ENCODE results near the gene ADD3.
"Not testable (repeated sequence)": the region's sequence is repeated elsewhere in the genome, so short reads cannot be mapped to it uniquely, and the experiment has no call there.

ADD3 gene

DNA sequence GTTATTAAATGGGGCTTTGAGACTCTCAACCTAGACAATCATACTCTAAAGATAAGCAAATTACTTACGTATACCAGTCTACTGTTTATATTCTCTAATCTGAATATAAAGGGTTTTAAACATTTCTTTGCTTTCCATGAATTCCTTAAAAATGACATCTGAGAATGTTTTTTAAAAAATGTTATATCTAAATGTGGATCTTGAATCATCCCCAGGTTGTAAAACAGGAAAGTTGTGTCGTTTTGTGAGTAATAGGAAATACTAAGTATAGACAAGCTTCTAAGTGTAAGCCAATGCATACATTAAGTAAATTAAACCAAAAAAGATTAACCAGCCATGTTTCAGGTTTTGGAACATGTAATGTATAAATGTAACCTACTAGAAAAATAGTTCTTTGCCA, 26.8 kb downstream of the ADD3 start:
- Mint-ChIP-seq H3K4me3 (no peak overlapping the region), H3K4me1 (peaks cover 63% of the 10 kb centered on the region), H3K27ac (no peak overlapping the region), H3K9me3 (no peaks in the 10 kb centered on the region), H3K27me3 (no peaks in the 10 kb centered on the region)
- DNase-seq (no peak), ATAC-seq (no peak)

DNA sequence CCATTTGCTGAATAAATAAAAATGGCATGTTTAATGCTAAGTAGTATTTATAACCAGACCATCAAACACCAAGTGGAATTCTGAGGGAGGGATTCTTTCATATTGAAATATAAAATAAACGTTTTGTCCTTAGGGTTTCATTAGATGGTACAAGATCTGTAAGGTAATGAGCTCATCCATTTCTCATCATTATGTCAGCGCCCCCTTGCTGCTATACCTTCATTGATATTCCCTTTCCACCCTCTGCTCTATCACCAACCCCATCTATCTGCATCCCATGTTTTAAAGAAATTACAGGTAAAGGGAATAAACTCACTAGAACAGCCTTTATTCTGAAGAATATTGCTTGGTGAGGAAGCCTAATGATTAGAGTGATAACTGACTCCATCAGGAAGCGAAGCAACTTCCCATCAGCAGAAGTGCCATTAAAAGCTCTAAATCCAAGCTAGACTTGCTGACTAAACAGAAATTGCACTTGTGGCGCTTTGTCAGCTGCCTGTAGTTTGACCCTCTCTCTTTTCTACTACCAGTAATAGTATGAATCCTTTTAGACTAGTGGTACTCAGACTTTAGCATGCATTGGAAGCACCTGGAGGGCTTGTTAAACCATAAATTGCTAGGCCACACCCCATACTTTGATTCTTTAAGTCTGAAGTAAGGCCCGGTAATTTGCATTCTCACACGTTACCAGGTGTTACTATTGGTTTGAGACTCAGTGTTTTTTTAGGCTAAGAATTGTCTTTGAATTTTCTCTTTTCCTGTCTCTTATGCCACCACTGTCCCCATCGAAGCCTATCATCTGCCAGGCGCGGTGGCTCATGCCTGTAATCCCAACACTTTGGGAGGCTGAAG, 27.5 kb downstream of the ADD3 start:
- H3K4me1 Mint-ChIP-seq, result peaks cover 69% of the 10 kb centered on the region
- ATAC-seq, result peak; percentile 84
- H3K9me3 Mint-ChIP-seq, result no peaks in the 10 kb centered on the region
- H3K27ac Mint-ChIP-seq, result peak overlapping the region in 1 of 2 donors; percentile 79
- H3K27me3 Mint-ChIP-seq, result no peaks in the 10 kb centered on the region
- H3K4me3 Mint-ChIP-seq, result peak overlapping the region; percentile 1 to 62
- DNase-seq, result peak in 1 of 2 donors; percentile 30

DNA sequence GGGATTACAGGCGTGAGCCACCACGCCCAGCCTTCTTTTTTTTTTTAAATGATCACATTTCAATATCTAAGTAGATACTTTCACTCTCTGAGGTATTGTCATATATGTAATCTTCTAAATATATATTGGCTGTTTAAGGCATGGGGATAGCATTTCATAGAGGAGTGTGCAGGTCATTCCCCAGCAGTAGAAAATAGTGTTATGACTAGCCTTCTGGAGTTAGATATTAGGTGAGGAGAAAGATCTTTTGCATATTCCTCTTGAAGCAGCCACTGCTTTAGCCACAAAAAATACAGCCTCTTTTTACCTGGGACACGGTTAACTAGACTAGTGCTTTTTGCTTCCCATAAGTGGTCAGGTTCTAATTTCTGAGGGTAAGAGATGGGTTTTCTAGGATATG, 28.9 kb downstream of the ADD3 start:
- Mint-ChIP-seq H3K27ac (peak overlapping the region in 1 of 2 donors; percentile 40), H3K9me3 (no peaks in the 10 kb centered on the region), H3K4me3 (peak overlapping the region in 1 of 2 donors; percentile 33), H3K27me3 (no peaks in the 10 kb centered on the region), H3K4me1 (peaks cover 68% of the 10 kb centered on the region)
- no peak for DNase-seq
- peak; percentile 55 for ATAC-seq

GRCh38 chr10:110039254-110039653, 31.5 kb downstream of the ADD3 start:
- Mint-ChIP-seq H3K27ac (no peak overlapping the region), H3K9me3 (peaks cover 0 to 5% of the 10 kb centered on the region in 2 donors), H3K27me3 (no peaks in the 10 kb centered on the region), H3K4me1 (peaks cover 66% of the 10 kb centered on the region), H3K4me3 (peak overlapping the region in 1 of 2 donors; percentile 2)
- DNase-seq (no peak), ATAC-seq (no peak)

DNA sequence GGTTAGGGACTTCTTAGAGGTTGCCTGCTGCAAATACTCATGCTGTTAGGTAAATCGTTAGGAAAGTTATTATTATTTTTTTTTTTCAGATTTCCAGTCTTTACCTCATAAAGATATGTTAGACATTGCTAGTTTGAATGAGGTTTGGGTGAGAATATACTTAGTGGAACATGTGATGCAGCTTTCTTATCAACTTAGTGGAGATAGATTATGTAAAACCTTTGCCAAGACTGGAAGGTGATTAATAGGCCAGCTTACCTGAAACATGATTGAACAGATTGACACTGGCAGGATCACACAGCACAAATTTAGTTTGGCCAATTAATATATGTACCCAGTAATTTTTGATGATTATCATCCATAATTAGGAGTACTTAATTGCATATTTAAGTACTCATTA, 32.3 kb downstream of the ADD3 start:
- H3K27me3 Mint-ChIP-seq, result no peaks in the 10 kb centered on the region
- H3K4me1 Mint-ChIP-seq, result peaks cover 66% of the 10 kb centered on the region
- ATAC-seq, result no peak
- DNase-seq, result no peak
- peaks cover 0 to 5% of the 10 kb centered on the region in 2 donors for H3K9me3 Mint-ChIP-seq
- H3K27ac Mint-ChIP-seq, result no peak overlapping the region
- no peak overlapping the region for H3K4me3 Mint-ChIP-seq

- Mint-ChIP-seq H3K9me3 (peaks cover 0 to 5% of the 10 kb centered on the region in 2 donors), H3K4me3 (no peak overlapping the region), H3K27ac (peak overlapping the region in 1 of 2 donors; percentile 9), H3K4me1 (peaks cover 62% of the 10 kb centered on the region), H3K27me3 (no peaks in the 10 kb centered on the region)
- DNase-seq (no peak), ATAC-seq (no peak)
Measured at GRCh38 chr10:110040767-110041478, 33.1 kb downstream of the ADD3 start.

DNA sequence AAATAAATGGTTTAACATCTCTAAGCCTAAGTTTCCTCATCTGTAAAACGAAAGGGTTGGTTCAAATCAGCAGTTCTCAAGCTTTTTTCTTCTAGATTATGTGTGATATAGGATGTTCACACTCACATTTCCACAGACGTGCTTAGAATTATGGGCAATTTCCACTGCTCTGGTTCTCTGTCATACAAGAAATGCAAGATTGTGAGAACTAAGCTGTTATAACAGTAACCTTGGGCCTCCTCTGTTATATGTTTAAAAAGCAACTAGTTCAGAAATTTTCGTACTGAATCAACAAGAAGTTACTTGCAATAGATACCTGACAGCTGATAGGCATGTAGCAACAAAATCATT, 33.7 kb downstream of the ADD3 start:
- peaks cover 0 to 5% of the 10 kb centered on the region in 2 donors for H3K9me3 Mint-ChIP-seq
- H3K4me3 Mint-ChIP-seq, result no peak overlapping the region
- H3K27ac Mint-ChIP-seq, result no peak overlapping the region
- ATAC-seq (no peak), DNase-seq (no peak)
- H3K27me3 Mint-ChIP-seq, result no peaks in the 10 kb centered on the region
- H3K4me1 Mint-ChIP-seq, result peaks cover 58% of the 10 kb centered on the region

- ATAC-seq (no peak), DNase-seq (no peak)
- Mint-ChIP-seq H3K9me3 (peaks cover 0 to 5% of the 10 kb centered on the region in 2 donors), H3K27me3 (no peaks in the 10 kb centered on the region), H3K4me3 (no peak overlapping the region), H3K27ac (no peak overlapping the region), H3K4me1 (peaks cover 52% of the 10 kb centered on the region)
Measured at GRCh38 chr10:110042181-110042580, 34.4 kb downstream of the ADD3 start.

- no peak for DNase-seq
- no peak for ATAC-seq
- Mint-ChIP-seq H3K4me3 (no peak overlapping the region), H3K4me1 (peaks cover 52% of the 10 kb centered on the region), H3K9me3 (peaks cover 2 to 5% of the 10 kb centered on the region in 2 donors), H3K27me3 (no peaks in the 10 kb centered on the region), H3K27ac (no peak overlapping the region)
Measured at GRCh38 chr10:110042891-110043290, 35.1 kb downstream of the ADD3 start.

- DNase-seq (no peak), ATAC-seq (no peak)
- Mint-ChIP-seq H3K27me3 (no peaks in the 10 kb centered on the region), H3K27ac (no peak overlapping the region), H3K9me3 (peaks cover 12 to 18% of the 10 kb centered on the region in 2 donors), H3K4me1 (peaks cover 40% of the 10 kb centered on the region), H3K4me3 (no peak overlapping the region)
Measured at GRCh38 chr10:110044681-110045080, 36.9 kb downstream of the ADD3 start.

DNA sequence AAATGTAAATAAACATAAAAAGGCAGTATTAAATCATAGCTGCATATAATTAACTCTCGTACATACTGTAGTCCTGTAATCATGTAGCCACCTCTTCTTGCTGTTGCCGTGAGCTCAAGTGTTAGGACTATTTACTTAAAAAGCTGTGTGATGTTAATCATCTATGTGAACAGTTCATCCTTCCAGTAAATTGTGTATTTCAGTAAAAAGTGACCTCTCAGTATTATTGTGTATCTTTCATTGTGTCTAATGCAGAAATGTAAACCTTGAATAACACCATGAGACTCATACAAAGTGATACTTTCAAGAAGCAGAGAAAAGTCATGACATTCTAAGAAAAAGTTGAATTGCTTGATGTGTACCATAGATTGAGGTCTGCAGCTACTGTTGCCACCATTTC, 38.0 kb downstream of the ADD3 start:
- Mint-ChIP-seq H3K9me3 (peaks cover 18 to 25% of the 10 kb centered on the region in 2 donors), H3K27ac (no peak overlapping the region), H3K4me3 (no peak overlapping the region), H3K4me1 (peaks cover 33% of the 10 kb centered on the region), H3K27me3 (no peaks in the 10 kb centered on the region)
- DNase-seq (no peak), ATAC-seq (peak; percentile 18)

DNA sequence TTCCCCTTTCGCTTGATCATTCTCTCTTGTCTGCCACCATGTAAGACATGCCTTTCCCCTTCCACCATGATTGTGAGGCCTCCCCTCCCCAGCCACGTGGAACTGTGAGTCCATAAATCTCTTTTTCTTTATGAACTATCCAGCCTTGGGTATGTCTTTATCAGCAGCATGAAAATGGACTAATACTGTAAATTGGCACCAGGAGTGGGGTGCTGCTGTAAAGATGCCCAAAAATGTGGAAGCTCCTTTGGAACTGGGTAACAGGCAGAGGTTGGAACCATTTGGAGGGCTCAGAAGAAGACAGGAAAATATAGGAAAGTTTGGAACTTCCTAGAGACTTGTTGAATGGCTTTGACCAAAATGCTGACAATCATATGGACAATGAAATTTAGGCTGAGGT, 40.4 kb downstream of the ADD3 start:
- not testable (repeated sequence) for H3K27me3 Mint-ChIP-seq, H3K4me3 Mint-ChIP-seq, DNase-seq, ATAC-seq, H3K27ac Mint-ChIP-seq
- peaks cover 18 to 25% of the 10 kb centered on the region in 2 donors for H3K9me3 Mint-ChIP-seq
- H3K4me1 Mint-ChIP-seq, result peaks cover 46% of the 10 kb centered on the region

DNA sequence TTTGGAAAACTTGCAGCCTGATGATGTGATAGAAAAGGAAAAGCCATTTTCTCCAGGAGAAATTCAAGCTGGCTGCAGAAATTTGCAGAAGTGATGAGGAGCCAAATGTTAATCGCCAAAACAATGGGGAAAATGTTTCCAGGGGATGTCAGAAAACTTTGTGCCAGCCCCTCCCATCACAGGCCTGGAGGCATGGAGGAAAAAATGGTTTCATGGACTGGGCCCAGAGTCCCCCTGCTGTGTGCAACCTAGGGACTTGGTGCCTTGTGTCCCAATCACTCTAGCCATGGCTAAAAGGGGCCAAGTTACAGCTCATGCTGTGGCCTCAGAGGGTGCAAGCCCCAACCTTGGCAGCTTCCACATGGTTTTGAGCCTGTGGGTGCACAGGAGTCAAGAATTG, 41.0 kb downstream of the ADD3 start:
- no peak overlapping the region for H3K4me3 Mint-ChIP-seq
- DNase-seq, result no peak
- ATAC-seq, result no peak
- H3K27ac Mint-ChIP-seq, result no peak overlapping the region
- peaks cover 41% of the 10 kb centered on the region for H3K4me1 Mint-ChIP-seq
- no peaks in the 10 kb centered on the region for H3K27me3 Mint-ChIP-seq
- H3K9me3 Mint-ChIP-seq, result peaks cover 13 to 25% of the 10 kb centered on the region in 2 donors

GRCh38 chr10:110049889-110050591, 42.3 kb downstream of the ADD3 start:
- not testable (repeated sequence) for DNase-seq, ATAC-seq, H3K27me3 Mint-ChIP-seq, H3K4me3 Mint-ChIP-seq
- Mint-ChIP-seq H3K27ac (peak overlapping the region in 1 of 2 donors; percentile 19), H3K9me3 (peaks cover 12 to 25% of the 10 kb centered on the region in 2 donors), H3K4me1 (peaks cover 34% of the 10 kb centered on the region)

DNA sequence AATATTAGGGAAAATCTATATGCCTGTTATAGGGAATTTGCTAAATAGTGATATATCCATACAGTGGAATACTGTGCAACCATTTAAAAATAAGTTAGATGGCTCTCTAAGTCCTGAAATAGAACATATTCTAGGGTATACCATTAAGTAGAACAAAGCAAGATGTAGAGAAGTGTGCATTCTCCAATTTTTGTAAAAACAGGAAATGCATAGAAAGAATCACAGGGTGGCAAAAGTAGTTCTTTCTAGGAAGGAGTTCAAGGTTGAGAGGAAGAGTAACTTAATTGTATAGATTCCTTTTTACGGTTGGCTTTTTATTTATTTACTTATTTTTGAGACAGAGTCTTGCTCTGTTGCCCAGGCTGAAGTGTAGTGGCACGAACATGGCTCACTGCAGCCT, 43.7 kb downstream of the ADD3 start:
- peaks cover 37% of the 10 kb centered on the region for H3K4me1 Mint-ChIP-seq
- no peak for DNase-seq
- no peak for ATAC-seq
- no peak overlapping the region for H3K27ac Mint-ChIP-seq
- no peaks in the 10 kb centered on the region for H3K27me3 Mint-ChIP-seq
- peaks cover 12 to 25% of the 10 kb centered on the region in 2 donors for H3K9me3 Mint-ChIP-seq
- H3K4me3 Mint-ChIP-seq, result no peak overlapping the region

DNA sequence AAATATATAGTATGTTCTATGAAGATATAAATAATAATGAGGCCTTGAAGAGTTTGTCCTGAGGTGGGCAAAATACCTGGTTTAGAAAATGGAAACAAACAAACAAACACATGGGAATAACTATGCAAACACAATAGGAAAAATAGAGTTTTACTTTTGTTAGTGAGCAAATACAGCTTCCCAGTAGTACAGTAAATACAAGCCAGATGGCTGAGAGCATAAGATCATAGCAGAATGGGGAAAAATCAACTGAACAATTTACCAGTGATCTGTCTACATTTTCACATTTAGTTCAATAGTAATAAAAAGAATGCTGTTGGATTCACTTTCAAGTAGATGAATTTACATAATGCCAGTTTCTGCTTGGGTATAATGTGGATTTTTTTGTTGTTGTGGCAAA, 45.1 kb downstream of the ADD3 start:
- H3K9me3 Mint-ChIP-seq, result peaks cover 12 to 23% of the 10 kb centered on the region in 2 donors
- no peak overlapping the region for H3K4me3 Mint-ChIP-seq
- DNase-seq (no peak), ATAC-seq (no peak)
- no peaks in the 10 kb centered on the region for H3K27me3 Mint-ChIP-seq
- H3K27ac Mint-ChIP-seq, result no peak overlapping the region
- H3K4me1 Mint-ChIP-seq, result peaks cover 52% of the 10 kb centered on the region

Data from stimulated activated naive CD8-positive, alpha-beta T cell treated with anti-CD3 and anti-CD28 coated beads, Interleukin-15, amount 100 ng/mL, for 72 hours (primary cell).